Adipocyte (in vitro differentiated cells): ENCODE measurements around the gene THTPA.

Source experiments
- DNase-seq: peaks from one replicate; pipeline ENCODE4 v3.0.0-alpha.2; 2015; ENCODE audit warnings: low read depth
- H3K27me3 ChIP-seq: replicated peaks from 2 replicates; pipeline ENCODE4 v1.7.0; 2013; ENCODE audit warnings: mild to moderate bottlenecking, low read length, moderate library complexity; ENCODE audit not compliant: control insufficient read depth, insufficient read depth
- H3K36me3 ChIP-seq: 2 replicates; pipeline ENCODE4 v1.7.0; 2013; ENCODE audit warnings: low read length, mild to moderate bottlenecking, moderate library complexity; ENCODE audit not compliant: control insufficient read depth, insufficient read depth, severe bottlenecking
- H3K4me1 ChIP-seq: 2 replicates; pipeline ENCODE4 v1.7.0; 2013; ENCODE audit warnings: mild to moderate bottlenecking, low read length, moderate library complexity; ENCODE audit not compliant: control insufficient read depth, insufficient read depth
- H3K4me3 ChIP-seq: 2 replicates; pipeline ENCODE4 v1.7.0; 2013; ENCODE audit warnings: mild to moderate bottlenecking, low read length, moderate library complexity
- H3K9ac ChIP-seq: 2 replicates; pipeline ENCODE4 v1.7.0; 2013; ENCODE audit warnings: mild to moderate bottlenecking, low read length, moderate library complexity
- H3K9me3 ChIP-seq: 2 replicates; pipeline ENCODE4 v1.7.0; 2013; ENCODE audit warnings: mild to moderate bottlenecking, low read length, moderate library complexity; ENCODE audit not compliant: control insufficient read depth

The THTPA gene

DNA sequence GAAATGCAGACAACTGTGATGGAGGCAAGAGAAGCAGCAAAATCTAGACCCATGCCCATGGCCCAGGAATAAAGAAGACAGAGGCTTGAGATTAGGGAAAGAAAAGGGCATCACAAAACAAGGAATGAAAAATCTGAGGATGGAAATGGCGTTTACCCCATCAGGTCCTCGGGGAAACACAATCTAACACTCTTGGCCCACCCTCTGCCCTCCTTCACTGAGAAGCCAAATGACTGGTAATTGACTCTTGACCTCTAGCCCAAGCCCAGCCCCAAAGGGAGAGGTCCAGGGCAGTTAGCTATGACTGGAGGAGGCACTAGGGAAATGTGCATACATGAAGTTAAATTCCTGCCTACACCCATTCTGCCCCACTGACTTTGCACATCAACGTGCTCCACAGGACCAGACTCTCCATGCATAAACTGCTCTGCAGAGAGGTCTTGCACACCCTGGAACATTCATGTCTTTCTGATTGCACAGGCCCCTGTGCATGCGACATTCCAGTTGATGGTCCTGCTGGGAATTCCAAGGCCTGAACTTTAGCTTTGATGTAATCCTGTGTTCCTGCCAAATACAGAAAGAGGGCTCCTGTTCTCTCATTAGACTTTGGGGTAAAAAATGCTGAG is 10.2 kb upstream of the THTPA start:
- Histone ChIP-seq H3K4me1 (peaks cover 41% of the 10 kb centered on the region), H3K4me3 (peak overlapping the region; percentile 0)

DNA sequence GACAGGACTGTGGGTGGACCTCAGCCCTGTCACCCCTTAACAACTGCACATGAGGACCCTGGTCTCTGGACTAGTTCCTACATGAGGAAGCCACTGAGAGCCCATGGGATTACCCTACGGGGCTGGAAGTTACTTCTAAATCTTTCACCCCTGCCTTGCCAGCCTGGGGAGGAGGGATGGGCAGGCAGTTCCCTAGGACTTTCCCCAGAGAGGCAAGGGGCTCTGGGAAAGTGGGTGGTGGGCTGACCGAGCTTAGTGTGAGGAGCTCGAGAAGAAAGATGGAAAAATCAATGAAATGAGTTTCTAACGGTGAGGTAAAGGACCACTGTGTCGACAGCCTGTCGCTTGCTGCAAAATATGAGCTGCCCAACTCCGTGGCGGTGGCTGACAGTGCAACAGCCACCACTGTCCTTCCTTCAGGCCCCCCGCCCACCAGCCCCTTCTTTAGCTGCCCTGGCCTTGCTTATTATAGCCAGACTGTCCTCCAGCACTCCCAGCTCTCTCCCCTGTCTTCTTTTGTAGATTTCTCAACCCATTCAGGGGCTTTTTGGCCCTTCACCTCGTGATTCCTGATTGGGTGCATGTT is 9.5 kb upstream of the THTPA start:
- Histone ChIP-seq H3K36me3 (no peaks in the 10 kb centered on the region), H3K27me3 (no peaks in the 10 kb centered on the region), H3K9ac (no peak overlapping the region), H3K4me1 (peaks cover 41% of the 10 kb centered on the region), H3K9me3 (no peaks in the 10 kb centered on the region), H3K4me3 (no peak overlapping the region)
- DNase-seq: no peak

More for the DNA sequence above, 10.2 kb upstream of the THTPA start:
- DNase-seq: no peak
- Histone ChIP-seq H3K36me3 (no peaks in the 10 kb centered on the region), H3K9ac (peak overlapping the region; percentile 4), H3K27me3 (no peaks in the 10 kb centered on the region), H3K9me3 (no peaks in the 10 kb centered on the region)

DNA sequence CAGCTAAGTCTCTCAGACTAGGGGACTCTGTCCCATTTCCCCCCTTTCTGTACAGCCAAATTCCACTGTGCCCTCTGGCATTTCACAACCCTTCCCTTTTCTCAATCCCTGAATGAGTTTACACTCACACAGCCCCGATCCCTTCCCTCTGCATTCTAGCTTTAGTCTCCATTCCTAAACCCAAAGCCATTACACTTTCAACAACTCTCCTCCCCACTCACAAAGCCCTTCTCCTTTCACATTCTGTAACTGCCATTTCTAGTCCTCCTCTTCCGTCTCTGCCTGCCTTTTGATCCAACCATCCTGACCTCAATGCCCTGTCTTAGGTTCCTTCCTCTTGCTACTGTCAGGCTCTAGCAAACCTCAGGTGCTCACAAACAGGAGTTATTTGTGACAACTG is 8.1 kb upstream of the THTPA start:
- no peak overlapping the region for H3K4me3 ChIP-seq
- H3K4me1 ChIP-seq: peaks cover 41% of the 10 kb centered on the region
- no peaks in the 10 kb centered on the region for H3K27me3 ChIP-seq
- no peak for DNase-seq
- H3K9ac ChIP-seq: peak overlapping the region; percentile 6
- H3K9me3 ChIP-seq: no peaks in the 10 kb centered on the region
- H3K36me3 ChIP-seq: no peaks in the 10 kb centered on the region

DNA sequence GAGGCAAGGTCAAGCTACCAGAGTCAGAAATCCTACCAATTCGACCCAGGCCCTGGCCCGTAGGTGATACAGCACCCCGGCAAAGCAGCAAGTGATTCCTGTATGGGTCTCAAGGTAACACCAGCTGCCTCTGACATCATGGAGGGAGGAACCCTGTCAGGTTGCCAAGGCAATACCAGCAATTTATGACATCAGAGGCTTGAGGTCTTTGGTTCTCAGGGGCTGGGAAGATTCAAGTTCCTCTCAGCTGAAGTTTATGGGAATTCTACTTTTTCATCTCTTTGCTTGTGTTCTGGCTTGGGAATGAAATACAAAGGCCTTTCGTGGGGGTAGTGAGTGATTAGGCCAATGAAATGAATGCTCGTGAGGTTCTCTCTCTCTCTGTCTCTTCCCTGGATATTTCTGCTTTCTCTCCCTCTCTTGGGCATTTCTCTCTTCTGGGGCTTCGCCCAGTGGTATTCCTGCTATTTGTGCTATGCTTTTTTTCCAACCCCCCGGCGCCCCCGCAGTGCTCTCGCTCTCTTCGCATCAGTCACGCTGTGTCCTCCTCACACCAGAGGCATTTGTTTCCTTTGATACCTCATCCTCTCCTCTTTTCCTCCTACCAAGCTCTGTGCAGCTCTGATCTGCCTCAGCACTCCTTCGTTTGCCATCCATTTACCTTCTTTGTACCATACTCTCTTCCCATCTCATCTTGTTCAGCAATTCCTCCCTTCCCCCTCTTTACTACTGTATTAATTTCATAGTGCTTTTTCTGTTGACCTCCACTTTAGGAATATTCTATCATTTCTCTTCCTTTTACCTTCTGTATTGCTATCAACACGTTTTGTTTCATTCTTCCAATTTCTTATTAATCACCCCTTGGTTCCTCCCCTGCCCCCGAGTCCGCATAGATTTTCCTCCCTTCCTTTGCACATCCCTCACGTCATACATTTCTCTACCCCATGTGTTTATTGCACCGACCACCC is 7.4 kb upstream of the THTPA start:
- H3K4me1 ChIP-seq: peaks cover 41% of the 10 kb centered on the region
- H3K4me3 ChIP-seq: no peak overlapping the region

DNA sequence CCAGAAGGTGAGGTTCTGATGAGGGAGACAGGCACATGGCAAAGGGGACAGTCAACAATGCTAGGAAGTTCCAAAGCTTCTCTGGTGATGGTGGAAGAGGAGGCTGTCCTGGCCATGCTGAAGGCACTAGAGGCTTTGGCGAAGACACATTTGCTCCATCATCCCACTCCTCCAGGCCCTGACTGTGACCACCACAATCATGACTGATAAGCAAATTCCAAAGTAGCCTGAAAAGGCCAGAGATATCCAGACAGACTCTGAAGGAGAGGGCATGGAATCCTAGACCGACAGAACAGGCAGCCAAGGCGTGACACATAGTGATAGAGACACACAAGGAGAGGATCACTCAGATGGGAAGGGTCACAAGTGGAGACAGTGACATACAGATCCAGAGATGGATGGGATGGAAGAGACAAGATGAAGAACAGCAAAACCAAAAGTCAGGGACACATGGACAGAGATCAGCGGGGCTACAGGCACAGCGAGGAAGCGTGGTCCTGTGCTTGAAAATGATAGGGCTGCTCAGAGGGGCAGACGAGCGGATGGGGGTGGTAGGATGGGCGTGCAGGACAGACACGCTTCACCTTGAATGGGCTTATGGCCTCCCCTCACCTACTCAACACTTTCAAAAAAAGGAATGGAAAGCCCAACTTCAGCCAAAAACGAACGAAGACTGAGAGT is 5.8 kb upstream of the THTPA start:
- H3K9ac ChIP-seq: peak overlapping the region; percentile 83
- H3K9me3 ChIP-seq: no peaks in the 10 kb centered on the region
- DNase-seq: no peak
- no peaks in the 10 kb centered on the region for H3K36me3 ChIP-seq
- H3K4me1 ChIP-seq: peaks cover 37% of the 10 kb centered on the region
- H3K4me3 ChIP-seq: peak overlapping the region; percentile 86
- no peaks in the 10 kb centered on the region for H3K27me3 ChIP-seq

More for the DNA sequence above, 7.4 kb upstream of the THTPA start:
- H3K9me3 ChIP-seq: no peaks in the 10 kb centered on the region
- DNase-seq: no peak
- no peaks in the 10 kb centered on the region for H3K27me3 ChIP-seq
- H3K36me3 ChIP-seq: no peaks in the 10 kb centered on the region
- H3K9ac ChIP-seq: peak overlapping the region; percentile 6

DNA sequence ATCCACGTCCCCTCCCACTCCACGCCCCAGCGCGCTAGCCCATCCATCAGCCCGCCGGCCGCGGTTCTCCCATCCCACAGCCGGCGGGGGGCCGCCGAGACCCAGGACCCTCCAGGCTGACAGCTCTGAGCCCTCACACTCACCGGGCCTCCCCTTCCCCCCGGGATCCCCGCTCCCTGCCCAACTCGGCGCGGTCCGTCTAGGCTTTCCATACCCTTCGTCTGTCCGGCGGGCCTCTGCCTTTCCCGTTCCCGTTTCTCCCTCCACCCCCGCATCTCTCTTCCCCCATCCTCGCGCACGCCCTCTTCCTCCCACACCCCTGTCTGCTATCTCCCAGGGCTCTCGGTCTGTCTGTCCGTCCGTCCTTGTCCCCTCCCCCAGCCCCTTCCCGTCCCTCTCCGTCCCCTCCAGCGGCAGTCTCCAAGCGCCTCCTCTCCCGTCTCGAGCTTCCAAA is 5.2 kb upstream of the THTPA start:
- peak; percentile 52 for DNase-seq
- Histone ChIP-seq H3K27me3 (no peaks in the 10 kb centered on the region), H3K36me3 (no peaks in the 10 kb centered on the region), H3K9ac (peak overlapping the region; percentile 83), H3K9me3 (no peaks in the 10 kb centered on the region), H3K4me3 (peak overlapping the region; percentile 86), H3K4me1 (peaks cover 31% of the 10 kb centered on the region)

DNA sequence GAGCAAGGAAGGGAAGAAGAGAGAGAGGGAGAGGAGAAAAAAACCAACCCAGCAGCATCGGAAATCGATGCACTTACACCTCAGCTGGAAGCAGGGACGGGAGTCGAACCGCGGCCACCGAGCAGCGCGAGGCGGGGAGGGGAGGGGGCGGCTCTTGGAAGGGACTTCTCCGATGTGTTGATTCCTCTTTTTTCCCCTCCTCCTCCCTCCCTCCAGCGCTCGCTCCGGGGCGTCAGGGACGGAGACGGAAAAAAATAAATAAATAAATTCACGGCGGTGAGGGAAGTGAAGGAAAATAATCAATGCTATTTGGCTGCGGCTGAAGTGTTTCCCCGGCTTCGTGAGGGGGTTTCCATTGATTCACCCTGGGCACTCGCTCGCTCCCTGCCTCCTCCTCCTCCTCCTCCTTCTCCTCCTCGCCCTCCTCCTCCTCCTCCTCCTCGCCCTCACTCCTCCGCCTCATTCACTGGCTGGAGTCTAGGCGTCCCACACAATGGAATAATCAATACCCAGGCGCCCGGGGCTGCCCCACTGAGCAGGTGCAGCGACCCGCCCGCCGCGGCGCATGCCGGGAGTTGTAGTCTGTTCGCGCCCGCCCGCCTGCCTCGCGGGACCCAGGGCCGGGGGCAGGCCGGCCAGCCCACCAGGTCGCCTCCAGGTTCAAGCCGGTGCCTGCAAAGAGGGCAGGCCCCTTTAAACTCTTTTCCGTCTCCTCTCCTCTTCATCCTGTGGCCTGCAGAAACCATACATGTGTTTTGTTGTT is 4.6 kb upstream of the THTPA start, which contains the start of gene ZFHX2:
Gene ZFHX2 (minus strand): TSS at position 500 of the 763 bp plus-strand sequence. CDS start 16,440 bp downstream, outside the sequence.
- peaks cover 25% of the 10 kb centered on the region for H3K4me1 ChIP-seq
- H3K4me3 ChIP-seq: peak within 1 kb of the TSS; percentile 86
- H3K9me3 ChIP-seq: no peaks in the 10 kb centered on the region
- H3K36me3 ChIP-seq: no peaks in the 10 kb centered on the region
- DNase-seq: peak; percentile 80
- H3K9ac ChIP-seq: peak within 1 kb of the TSS; percentile 83
- H3K27me3 ChIP-seq: no peaks in the 10 kb centered on the region

DNA sequence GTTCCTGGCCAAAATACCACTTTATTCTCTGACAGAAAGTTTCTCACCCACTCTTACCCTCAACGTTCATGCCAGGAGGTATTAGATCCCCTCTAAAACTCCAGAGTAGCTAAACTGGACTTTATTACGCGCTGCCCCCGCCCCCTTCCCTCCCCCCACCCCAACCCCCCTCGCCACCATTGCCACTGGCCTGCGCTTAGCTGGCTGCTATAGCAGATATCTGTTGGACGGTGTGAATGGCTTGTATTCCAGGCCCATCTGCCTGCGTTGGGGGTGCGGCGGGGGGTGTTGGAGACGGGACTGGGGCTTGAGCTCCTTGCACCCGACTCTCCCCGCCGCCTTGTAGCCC is 564 bp upstream of the THTPA start:
- H3K9ac ChIP-seq: peak overlapping the region; percentile 99
- no peak for DNase-seq
- peaks cover 15% of the 10 kb centered on the region for H3K4me1 ChIP-seq
- peaks cover 16% of the 10 kb centered on the region for H3K36me3 ChIP-seq
- peak overlapping the region; percentile 98 for H3K4me3 ChIP-seq
- no peaks in the 10 kb centered on the region for H3K27me3 ChIP-seq
- no peaks in the 10 kb centered on the region for H3K9me3 ChIP-seq

DNA sequence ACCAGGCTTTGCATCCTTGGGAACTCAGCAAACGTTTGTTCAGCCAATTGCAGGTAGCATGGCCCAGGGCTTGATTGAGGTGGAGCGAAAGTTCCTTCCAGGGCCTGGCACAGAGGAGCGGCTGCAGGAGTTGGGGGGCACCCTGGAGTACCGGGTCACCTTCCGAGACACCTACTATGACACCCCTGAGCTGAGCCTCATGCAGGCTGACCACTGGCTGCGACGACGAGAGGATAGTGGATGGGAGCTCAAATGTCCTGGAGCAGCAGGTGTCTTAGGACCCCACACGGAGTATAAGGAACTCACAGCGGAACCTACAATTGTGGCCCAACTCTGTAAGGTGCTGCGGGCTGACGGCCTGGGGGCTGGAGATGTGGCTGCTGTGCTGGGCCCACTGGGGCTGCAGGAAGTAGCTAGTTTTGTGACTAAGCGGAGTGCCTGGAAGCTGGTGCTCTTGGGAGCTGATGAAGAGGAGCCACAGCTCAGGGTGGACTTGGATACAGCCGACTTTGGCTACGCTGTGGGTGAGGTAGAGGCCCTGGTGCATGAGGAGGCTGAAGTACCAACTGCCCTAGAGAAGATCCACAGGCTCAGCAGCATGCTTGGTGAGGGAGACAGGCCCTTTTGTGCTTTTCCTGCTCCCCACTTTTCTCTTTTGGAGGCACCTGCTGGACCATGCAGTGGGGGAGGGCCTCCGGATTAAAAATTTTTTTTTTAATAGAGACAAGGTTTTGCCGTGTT is 799 bp downstream of the THTPA start:
- Histone ChIP-seq H3K9me3 (no peaks in the 10 kb centered on the region), H3K27me3 (no peaks in the 10 kb centered on the region), H3K4me1 (peaks cover 15% of the 10 kb centered on the region), H3K9ac (peak overlapping the region; percentile 99), H3K36me3 (peaks cover 16% of the 10 kb centered on the region), H3K4me3 (peak overlapping the region; percentile 98)
- DNase-seq: no peak

DNA sequence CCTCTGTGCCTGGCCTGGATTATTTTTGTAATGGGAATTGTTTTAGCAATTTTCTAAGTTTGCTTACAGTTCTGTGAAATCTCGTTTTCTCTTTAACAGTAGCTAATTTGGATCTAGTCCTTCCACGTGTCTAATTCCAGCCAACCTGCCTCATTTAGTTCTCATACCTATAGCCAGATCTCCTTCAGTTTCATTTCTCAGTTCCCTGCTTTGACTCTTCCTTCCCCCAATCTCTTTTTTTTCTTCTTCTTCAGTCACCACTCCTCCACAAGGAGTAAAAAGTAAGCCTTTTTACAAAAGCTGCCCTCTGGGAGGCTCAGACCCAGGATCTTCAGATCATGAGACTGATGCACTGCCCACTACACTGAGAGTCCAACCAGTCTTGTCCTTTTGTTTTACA is 1.4 kb downstream of the THTPA start:
- H3K36me3 ChIP-seq: peaks cover 16% of the 10 kb centered on the region
- H3K9ac ChIP-seq: peak overlapping the region; percentile 99
- peaks cover 15% of the 10 kb centered on the region for H3K4me1 ChIP-seq
- H3K27me3 ChIP-seq: no peaks in the 10 kb centered on the region
- H3K4me3 ChIP-seq: peak overlapping the region; percentile 98
- no peak for DNase-seq
- no peaks in the 10 kb centered on the region for H3K9me3 ChIP-seq
